Ovary (tissue), 3 donors: ENCODE data around the gene BUD23.

ENCODE experiments used
- CTCF ChIP-seq, 3 donors: fragments of 450-650 bp in 2 of 3; fragments of 200-600 bp in 1 of 3; IDR thresholded peaks; one replicate each; pipeline versions ENCODE4 v1.5.1 to v1.8.0; 2016 to 2022; ENCODE audit warnings: antibody characterized with exemption in 3 of 3, mild to moderate bottlenecking in 1 of 3
- EP300 ChIP-seq: sonication (generic); formaldehyde crosslinking; IDR thresholded peaks from one replicate; pipeline ENCODE4 v1.6.1; 2017; ENCODE audit warnings: antibody characterized with exemption
- POLR2A ChIP-seq: fragments of 450-650 bp; IDR thresholded peaks from one replicate; pipeline ENCODE4 v1.6.1; 2017; ENCODE audit warnings: antibody characterized with exemption, mild to moderate bottlenecking, moderate library complexity
- donor health status: DM: no; HTN: no; CAD: no.

GRCh38 chr7:73679709-73680108 is 3.7 kb upstream of the BUD23 start:
- no peak for TF ChIP-seq CTCF (IDR thresholded peaks at IDR 0.05)
- no peak for TF ChIP-seq POLR2A
- TF ChIP-seq EP300: no peak
